ENCODE data around the gene SPATA31C2.
"Not testable (repeated sequence)": the region's sequence is repeated elsewhere in the genome, so short reads cannot be mapped to it uniquely, and the experiment has no call there.

Gene SPATA31C2

GRCh38 chr9:88138375-88138774 is at the start of gene SPATA31C2:
TSS of gene SPATA31C2 (minus strand) at chr9:88138475. CDS start at chr9:88138446, 29 bp downstream.
- DNase-seq (ENCODE audit: low spot score), result not testable (repeated sequence)

GRCh38 chr9:88187631-88188030 is 49.4 kb upstream of the SPATA31C2 start:
- peak; percentile 29 for DNase-seq (ENCODE audit: low spot score)

GRCh38 chr9:88186495-88187110 is 48.3 kb upstream of the SPATA31C2 start:
- DNase-seq (ENCODE audit: low spot score), result no peak

- DNase-seq (ENCODE audit: low spot score), result no peak
These were observed 46.7 kb upstream of the SPATA31C2 start for GRCh38 chr9:88184976-88185375.

- no peak for DNase-seq (ENCODE audit: low spot score)
These were observed 45.7 kb upstream of the SPATA31C2 start for GRCh38 chr9:88183798-88184495.

- DNase-seq (ENCODE audit: low spot score), result no peak
These were observed 44.2 kb upstream of the SPATA31C2 start for GRCh38 chr9:88182501-88182900.

GRCh38 chr9:88180081-88180765 is 41.9 kb upstream of the SPATA31C2 start:
- DNase-seq (ENCODE audit: low spot score), result no peak

DNA sequence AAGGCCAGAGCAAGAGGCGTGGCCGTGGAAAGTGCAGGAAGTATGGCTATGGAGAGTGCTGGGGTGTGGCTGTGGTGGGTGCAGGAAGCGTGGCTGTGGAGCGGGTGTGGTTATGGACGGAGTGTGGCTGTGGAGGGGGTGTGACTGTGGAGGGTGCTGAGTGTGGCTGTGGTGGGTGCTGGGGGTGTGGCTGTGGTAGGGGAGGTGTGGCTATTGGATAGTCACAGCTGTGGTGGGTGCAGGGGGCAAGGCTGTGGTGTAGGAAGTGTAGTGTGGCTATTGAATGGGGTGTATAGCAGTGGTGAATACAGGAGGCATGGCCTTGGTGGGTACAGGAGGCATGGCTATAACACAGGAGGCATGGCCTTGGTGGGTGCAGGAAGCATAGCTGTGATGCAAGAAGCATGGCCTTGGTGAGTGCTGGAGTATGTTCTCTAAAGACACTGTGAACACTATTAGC is 40.8 kb upstream of the SPATA31C2 start:
- DNase-seq (ENCODE audit: low spot score), result no peak

- DNase-seq (ENCODE audit: low spot score), result no peak
These were observed 40.4 kb upstream of the SPATA31C2 start for GRCh38 chr9:88178641-88179040.

GRCh38 chr9:88177371-88177770 is 39.1 kb upstream of the SPATA31C2 start:
- DNase-seq (ENCODE audit: low spot score), result no peak

DNA sequence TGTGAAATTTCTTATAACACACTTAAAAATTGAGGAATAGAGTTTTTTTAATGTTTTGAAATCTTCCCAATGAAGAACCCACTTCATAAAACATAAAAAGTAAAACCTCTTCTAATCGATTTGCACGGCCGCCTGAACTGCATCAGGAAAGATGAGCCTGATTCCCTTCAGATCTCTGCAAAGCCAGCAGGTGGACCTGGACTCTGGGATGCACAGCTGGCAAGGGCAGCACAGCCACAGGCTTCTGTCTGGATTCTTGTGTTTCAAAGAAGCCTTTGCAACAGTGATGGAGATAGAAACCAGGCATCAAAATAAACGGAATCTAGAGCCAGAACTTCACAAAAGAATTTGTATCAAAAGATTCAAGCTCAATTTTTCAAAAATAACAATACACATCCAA is 36.0 kb upstream of the SPATA31C2 start:
- DNase-seq (ENCODE audit: low spot score), result no peak

DNA sequence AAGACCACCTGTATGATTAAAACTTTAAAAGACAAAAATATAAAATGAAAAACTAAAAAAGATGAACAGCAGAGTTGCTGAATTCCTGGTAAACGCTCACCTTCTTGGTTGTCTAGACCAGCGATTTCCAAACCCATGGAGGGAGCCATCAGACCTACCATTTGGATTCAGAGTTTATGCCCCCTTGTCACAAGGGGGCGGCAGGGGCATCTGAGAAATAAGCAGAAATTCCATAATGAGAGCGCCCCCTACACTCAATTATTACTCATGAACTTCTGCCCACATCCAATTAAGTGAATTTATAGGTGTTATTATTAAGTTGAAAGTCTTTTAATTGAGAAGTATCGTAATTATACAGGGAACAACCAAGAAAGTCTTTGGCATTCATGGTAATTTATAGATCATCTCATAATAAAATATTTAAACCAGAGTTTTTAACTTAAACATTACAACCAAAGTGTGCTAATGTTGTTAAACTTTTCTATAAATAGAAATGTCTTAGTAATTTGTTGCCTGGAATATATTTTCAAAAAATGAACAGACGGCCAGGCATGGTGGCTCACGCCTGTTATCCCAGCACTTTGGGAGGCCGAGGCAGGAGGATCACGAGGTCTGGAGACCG is 35.2 kb upstream of the SPATA31C2 start:
- peak; percentile 46 for DNase-seq (ENCODE audit: low spot score)

GRCh38 chr9:88169700-88170099 is 31.4 kb upstream of the SPATA31C2 start:
- DNase-seq (ENCODE audit: low spot score), result no peak

DNA sequence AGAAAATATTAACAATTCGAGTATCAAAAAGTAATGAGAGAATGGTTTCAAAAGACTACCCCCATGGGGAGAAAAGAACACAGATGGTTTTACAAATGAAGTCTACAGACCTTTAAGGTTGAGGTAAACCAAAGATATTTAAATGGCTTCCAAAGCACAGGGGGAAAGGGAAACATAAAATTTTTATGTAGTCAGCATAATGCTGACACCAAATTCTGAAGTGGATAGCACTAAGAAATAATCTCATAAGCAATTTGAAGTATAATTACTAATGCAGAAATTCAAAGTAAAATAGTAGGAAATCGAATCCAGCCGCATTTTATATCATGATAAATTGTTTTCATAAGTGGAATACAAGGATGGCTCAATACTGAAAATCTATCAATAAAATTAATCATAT is 30.3 kb upstream of the SPATA31C2 start:
- DNase-seq (ENCODE audit: low spot score), result no peak

- DNase-seq (ENCODE audit: low spot score), result no peak
These were observed 28.4 kb upstream of the SPATA31C2 start for GRCh38 chr9:88166660-88167059.

- DNase-seq (ENCODE audit: low spot score), result no peak
These were observed 26.6 kb upstream of the SPATA31C2 start for GRCh38 chr9:88164850-88165249.

DNA sequence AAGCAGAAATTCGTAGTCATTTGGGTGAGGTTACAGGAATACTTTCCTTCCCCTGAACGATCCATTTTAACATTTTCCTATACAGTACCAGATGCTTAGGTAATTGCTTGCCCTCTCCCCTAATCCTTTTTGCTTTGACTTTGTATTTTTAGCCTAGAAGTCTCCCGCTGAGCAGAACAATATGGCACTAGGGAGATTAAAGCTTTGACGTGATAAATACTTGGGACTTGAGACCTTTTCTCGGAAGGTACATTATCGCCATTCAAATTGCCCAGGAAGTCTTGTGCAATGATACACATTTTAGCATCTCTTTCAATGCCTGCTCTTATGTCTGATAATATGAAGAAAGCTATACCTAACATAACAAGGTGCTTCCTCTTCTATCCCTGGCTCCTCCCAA is 22.9 kb upstream of the SPATA31C2 start:
- no peak for DNase-seq (ENCODE audit: low spot score)

GRCh38 chr9:88143957-88144625 is 5.8 kb upstream of the SPATA31C2 start:
- no peak for DNase-seq (ENCODE audit: low spot score)

GRCh38 chr9:88143179-88143578 is 4.9 kb upstream of the SPATA31C2 start:
- no peak for DNase-seq (ENCODE audit: low spot score)

DNA sequence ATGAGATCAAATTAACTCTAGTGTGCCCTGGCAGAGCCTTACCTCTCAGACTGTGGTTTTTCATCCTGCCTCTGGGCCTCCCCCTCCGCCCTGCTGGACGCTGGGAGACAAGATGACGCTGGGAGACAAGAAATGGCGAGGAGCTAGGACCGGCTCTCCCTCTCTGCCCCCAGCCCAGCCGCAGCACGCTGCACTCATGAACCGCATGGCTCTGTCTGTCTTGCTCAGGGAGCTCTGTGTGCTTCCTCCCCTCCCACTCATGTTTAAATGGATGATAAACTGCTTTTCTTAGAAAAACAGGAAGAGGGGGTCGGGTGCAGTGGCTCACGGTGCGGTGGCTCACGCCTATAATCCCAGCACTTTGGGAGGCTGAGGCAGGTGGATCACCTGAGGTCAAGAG is 4.7 kb downstream of the SPATA31C2 start:
- not testable (repeated sequence) for DNase-seq (ENCODE audit: low spot score)

DNA sequence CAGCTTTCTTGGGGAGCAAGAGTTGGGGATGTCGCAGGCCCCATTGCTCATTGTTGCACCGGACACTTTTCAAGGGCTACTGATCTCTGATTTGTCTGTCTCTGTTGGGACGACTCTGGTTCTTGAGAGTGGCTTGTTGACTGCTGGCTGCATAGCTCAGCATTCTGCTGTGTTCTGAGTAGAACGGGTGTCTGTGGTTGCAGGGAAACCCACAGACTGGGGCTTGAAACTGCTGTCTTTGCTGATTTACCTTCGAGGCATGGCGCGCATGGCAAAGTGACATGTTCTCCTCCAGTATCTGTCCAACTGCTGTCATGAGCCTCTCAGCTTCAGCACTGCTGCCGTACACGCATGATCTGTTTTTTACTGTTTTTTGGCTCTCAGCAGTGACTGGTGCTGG is 8.7 kb downstream of the SPATA31C2 start:
- DNase-seq (ENCODE audit: low spot score), result not testable (repeated sequence)

DNA sequence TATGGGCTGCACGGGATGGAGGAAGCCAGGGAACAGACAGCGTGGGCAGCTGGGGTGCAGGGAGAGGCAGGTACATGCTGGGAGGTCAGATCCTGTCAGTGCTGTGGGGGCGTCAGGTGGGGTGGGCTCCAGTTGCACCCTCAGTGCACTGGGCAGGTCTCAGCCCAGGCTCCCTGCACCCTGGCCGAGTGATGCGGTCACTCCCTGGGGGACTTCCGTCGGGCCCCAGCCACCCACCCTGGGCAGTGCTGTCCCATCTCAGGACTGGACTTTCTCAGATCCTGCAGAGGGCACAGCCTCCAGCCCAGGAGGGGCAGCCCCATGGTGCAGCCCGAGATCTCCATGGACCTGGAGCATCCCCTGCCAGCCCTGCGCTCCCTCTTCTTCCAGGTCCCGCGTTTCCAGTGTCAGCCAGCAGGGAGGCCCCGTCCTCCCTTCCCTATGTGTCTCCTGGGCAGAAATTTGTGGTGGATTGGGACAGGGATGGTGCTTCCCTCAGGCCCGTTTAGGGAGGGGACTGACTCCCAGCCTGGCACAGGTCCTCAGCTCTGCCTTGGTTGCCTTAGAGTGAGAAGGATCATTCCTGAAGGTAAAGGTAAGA is 10.5 kb downstream of the SPATA31C2 start:
- not testable (repeated sequence) for DNase-seq (ENCODE audit: low spot score)

Data from AG08396 (cell line).